Astrocyte (in vitro differentiated cells and primary cell): ENCODE data around the gene SCAPER. TPM values are rescaled to one million over a fixed set of nuclear protein-coding genes. Genes with fewer than 3 reads are reported as not detected.

Experiments used
- DNase-seq: peaks from one replicate; pipeline ENCODE4 v3.0.0-alpha.2; 2010; ENCODE audit warnings: low read depth
- FAIRE-seq: peaks from 2 replicates; lab custom pipeline; 2011; peaks lifted over from hg19 to GRCh38; lab: Jason Lieb, UNC
- H2AFZ ChIP-seq: 2 replicates; pipeline ENCODE4 v1.6.0; 2012; ENCODE audit warnings: low read depth, low read length, inconsistent platforms
- H3K27ac ChIP-seq: 2 replicates; pipeline ENCODE4 v1.5.1; 2011; ENCODE audit warnings: low read depth, low read length, inconsistent platforms
- H3K27me3 ChIP-seq: 2 replicates; pipeline ENCODE4 v1.6.0; 2011; ENCODE audit warnings: low read length, inconsistent platforms; ENCODE audit not compliant: insufficient read depth
- H3K36me3 ChIP-seq: 2 replicates; pipeline ENCODE4 v1.5.1; 2011; ENCODE audit warnings: low read length, inconsistent platforms; ENCODE audit not compliant: insufficient read depth
- H3K4me1 ChIP-seq: 2 replicates; pipeline ENCODE4 v1.5.1; 2011; ENCODE audit warnings: low read length, inconsistent platforms; ENCODE audit not compliant: insufficient read depth
- H3K4me2 ChIP-seq: 2 replicates; pipeline ENCODE4 v1.6.0; 2012; ENCODE audit warnings: low read length, inconsistent platforms
- H3K4me3 ChIP-seq: 2 replicates; pipeline ENCODE4 v1.5.1; 2011; ENCODE audit warnings: low read depth, mild to moderate bottlenecking, low read length, inconsistent platforms; ENCODE audit not compliant: insufficient read depth
- H3K79me2 ChIP-seq: 2 replicates; pipeline ENCODE4 v1.6.0; 2012; ENCODE audit warnings: mild to moderate bottlenecking, low read length, inconsistent platforms; ENCODE audit not compliant: insufficient read depth
- H3K9ac ChIP-seq: 2 replicates; pipeline ENCODE4 v1.6.0; 2012; ENCODE audit warnings: mild to moderate bottlenecking, low read length, inconsistent platforms
- H3K9me3 ChIP-seq: 2 replicates; pipeline ENCODE4 v1.5.1; 2012; ENCODE audit warnings: low read depth, mild to moderate bottlenecking, low read length, inconsistent platforms; ENCODE audit not compliant: insufficient read depth
- H4K20me1 ChIP-seq: 2 replicates; pipeline ENCODE4 v1.6.0; 2012; ENCODE audit warnings: low read length, inconsistent platforms; ENCODE audit not compliant: insufficient read depth
- H3K27ac Mint-ChIP-seq: one replicate; pipeline ENCODE4 v1.8.0; 2021; ENCODE audit warnings: mild to moderate bottlenecking, mixed read lengths; ENCODE audit not compliant: unreplicated experiment
- H3K27me3 Mint-ChIP-seq: one replicate; pipeline ENCODE4 v1.8.0; 2021; ENCODE audit warnings: low read depth, mixed read lengths; ENCODE audit not compliant: unreplicated experiment
- H3K36me3 Mint-ChIP-seq: one replicate; pipeline ENCODE4 v1.8.0; 2021; ENCODE audit warnings: low read depth, mixed read lengths; ENCODE audit not compliant: unreplicated experiment
- H3K4me1 Mint-ChIP-seq: one replicate; pipeline ENCODE4 v1.8.0; 2021; ENCODE audit warnings: low read depth, mixed read lengths; ENCODE audit not compliant: unreplicated experiment
- H3K4me3 Mint-ChIP-seq: one replicate; pipeline ENCODE4 v1.8.0; 2021; ENCODE audit warnings: mild to moderate bottlenecking, moderate library complexity, mixed read lengths; ENCODE audit not compliant: unreplicated experiment
- H3K9me3 Mint-ChIP-seq: one replicate; pipeline ENCODE4 v1.8.0; 2021; ENCODE audit warnings: mild to moderate bottlenecking, mixed read lengths; ENCODE audit not compliant: unreplicated experiment
- CTCF ChIP-seq: IDR thresholded peaks from 2 replicates; pipeline ENCODE4 v1.5.1; 2011; ENCODE audit warnings: low read depth, mild to moderate bottlenecking, inconsistent platforms, low read length, moderate library complexity; ENCODE audit not compliant: insufficient read depth
- EZH2 ChIP-seq: IDR thresholded peaks from 2 replicates; pipeline ENCODE4 v1.6.1; 2012; ENCODE audit warnings: mild to moderate bottlenecking, low read length, inconsistent platforms; ENCODE audit not compliant: insufficient read depth
- total RNA-seq: library from RNA; stranded (reverse); gene quantifications from 2 replicates; pipeline ENCODE4 v1.2.1, GENCODE V29; 2021

Gene SCAPER
- total RNA-seq, 1 donor from 2014 or later, result 8.6 TPM

GRCh38 chr15:76588811-76589747 is 316.1 kb downstream of the SCAPER start:
- Mint-ChIP-seq H3K9me3 (peaks cover 4% of the 10 kb centered on the region), H3K4me1 (no peaks in the 10 kb centered on the region), H3K4me3 (no peak overlapping the region), H3K36me3 (peaks cover 4% of the 10 kb centered on the region), H3K27ac (no peak overlapping the region), H3K27me3 (no peaks in the 10 kb centered on the region)
- no peaks in the 10 kb centered on the region for H3K79me2 ChIP-seq
- H3K9me3 ChIP-seq, result no peaks in the 10 kb centered on the region
- TF ChIP-seq EZH2, result no peak
- TF ChIP-seq CTCF, result no peak
- DNase-seq, result no peak
- H2AFZ ChIP-seq, result no peak overlapping the region
- no peaks in the 10 kb centered on the region for H4K20me1 ChIP-seq
- no peak for FAIRE-seq
- H3K4me2 ChIP-seq, result no peak overlapping the region
- H3K4me1 ChIP-seq, result no peaks in the 10 kb centered on the region
- no peaks in the 10 kb centered on the region for H3K27me3 ChIP-seq
- no peak overlapping the region for H3K27ac ChIP-seq
- H3K36me3 ChIP-seq, result no peaks in the 10 kb centered on the region
- no peak overlapping the region for H3K4me3 ChIP-seq
- H3K9ac ChIP-seq, result no peak overlapping the region

GRCh38 chr15:76585576-76585897 is 319.6 kb downstream of the SCAPER start:
- no peak overlapping the region for H3K27ac Mint-ChIP-seq
- Histone ChIP-seq H3K9me3 (no peaks in the 10 kb centered on the region), H2AFZ (no peak overlapping the region), H3K36me3 (no peaks in the 10 kb centered on the region), H4K20me1 (no peaks in the 10 kb centered on the region), H3K9ac (no peak overlapping the region), H3K27me3 (no peaks in the 10 kb centered on the region), H3K79me2 (no peaks in the 10 kb centered on the region), H3K27ac (no peak overlapping the region), H3K4me1 (no peaks in the 10 kb centered on the region), H3K4me2 (no peak overlapping the region), H3K4me3 (no peak overlapping the region)
- FAIRE-seq, result no peak
- no peaks in the 10 kb centered on the region for H3K27me3 Mint-ChIP-seq
- no peak overlapping the region for H3K4me3 Mint-ChIP-seq
- TF ChIP-seq CTCF (no peak), EZH2 (no peak)
- DNase-seq, result no peak
- H3K36me3 Mint-ChIP-seq, result peaks cover 6% of the 10 kb centered on the region
- H3K9me3 Mint-ChIP-seq, result peaks cover 13% of the 10 kb centered on the region
- H3K4me1 Mint-ChIP-seq, result no peaks in the 10 kb centered on the region
